ENCODE measurements around the gene FBXL17. TPM values are rescaled to one million over a fixed set of nuclear protein-coding genes. Genes with fewer than 3 reads are reported as not detected.
A peak's percentile ranks its signal among the peaks of the same experiment; 100 is the strongest.

The FBXL17 gene
- total RNA-seq, 1 experiment from 2014 or later, result 5.3 TPM

DNA sequence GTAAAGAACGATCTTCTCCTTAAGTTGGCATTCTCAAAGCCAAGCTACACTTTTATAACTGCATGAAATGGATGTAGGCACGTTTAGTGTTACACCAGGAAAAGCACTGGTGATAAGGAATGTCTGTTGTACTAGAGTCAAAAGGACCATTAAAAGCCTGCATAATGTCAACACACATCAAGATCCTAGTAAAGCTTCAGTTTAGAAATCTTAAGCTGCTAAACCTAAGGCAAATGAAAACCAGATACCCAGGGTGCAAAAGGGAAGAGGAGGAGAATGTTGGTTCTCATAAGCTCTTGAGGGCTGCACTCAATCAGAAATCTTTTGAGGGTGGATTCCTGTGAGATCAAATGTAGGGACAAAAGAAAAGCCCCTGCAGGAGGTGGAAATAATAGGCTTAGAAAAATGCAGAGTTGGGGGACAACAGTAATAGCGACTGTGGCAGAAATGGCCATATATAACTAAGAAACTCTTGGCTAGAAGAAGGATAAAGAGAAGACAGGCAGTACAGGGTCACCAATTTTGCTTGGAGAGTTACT lies 148.2 kb downstream of the FBXL17 start:
- H3K27ac Mint-ChIP-seq, result peak overlapping the region in 2 of 3 experiments; percentile 2 to 73; a peak in 2 of 7 replicates
- H4K5ac ChIP-seq (ENCODE audit: insufficient read length, low read depth, low read length), result no peak overlapping the region

More for the DNA sequence above, 148.2 kb downstream of the FBXL17 start:
- TF ChIP-seq CTCF (conservative IDR thresholded peaks at IDR 0.05), result no peak
- Histone ChIP-seq H3T11ph (ENCODE audit: low read length) (no peak overlapping the region), H2BK120ac (ENCODE audit: low read depth, low read length, poor library complexity, severe bottlenecking) (no peak overlapping the region), H3K56ac (ENCODE audit: insufficient read length, low read depth, low read length) (no peak overlapping the region), H3K4ac (ENCODE audit: low read depth, low read length) (no peak overlapping the region), H3K27ac (ENCODE audit: insufficient read length, low read depth, low read length) (no peak overlapping the region), H3K27me3 (ENCODE audit: insufficient read depth, low read length) (no peaks in the 10 kb centered on the region), H2BK20ac (ENCODE audit: low read depth, low read length, poor library complexity, severe bottlenecking) (no peak overlapping the region), H3K4me2 (ENCODE audit: insufficient read depth, insufficient read length, low read length) (no peak overlapping the region), H4K8ac (replicated peaks; ENCODE audit: insufficient read length, low read depth, low read length) (no peak overlapping the region), H3K4me1 (ENCODE audit: insufficient read depth, low read length) (no peaks in the 10 kb centered on the region), H3K23ac (ENCODE audit: insufficient read length, low read depth, low read length) (no peak overlapping the region), H3K79me2 (ENCODE audit: insufficient read depth, low read length) (no peaks in the 10 kb centered on the region), H2AFZ (ENCODE audit: low read length) (no peak overlapping the region), H2AK5ac (ENCODE audit: insufficient read length, low read length) (no peak overlapping the region), H3K79me1 (ENCODE audit: insufficient read depth, low read depth, low read length, poor library complexity, severe bottlenecking) (no peaks in the 10 kb centered on the region), H2BK5ac (ENCODE audit: insufficient read length, low read length) (no peak overlapping the region), H3K23me2 (ENCODE audit: insufficient read length, low read depth, low read length, poor library complexity, severe bottlenecking) (no peaks in the 10 kb centered on the region), H3K18ac (ENCODE audit: insufficient read length, low read depth, low read length) (no peak overlapping the region), H4K91ac (ENCODE audit: insufficient read length, low read depth, low read length) (no peak overlapping the region), H3K14ac (ENCODE audit: insufficient read depth, low read length) (no peak overlapping the region), H2BK12ac (ENCODE audit: insufficient read length, low read depth, low read length) (no peak overlapping the region), H3K9me3 (ENCODE audit: control insufficient read depth, low read depth, low read length) (no peaks in the 10 kb centered on the region), H3K9ac (ENCODE audit: extremely low read depth, insufficient read length, low read length) (no peak overlapping the region), H4K20me1 (ENCODE audit: control insufficient read depth, insufficient read depth, insufficient read length) (no peaks in the 10 kb centered on the region), H2BK15ac (ENCODE audit: low read depth, low read length) (no peak overlapping the region)
- peaks cover 15% of the 10 kb centered on the region in 2 experiments for H3K4me1 Mint-ChIP-seq
- H3K36me3 Mint-ChIP-seq (ENCODE audit: insufficient read depth in 1 of 3, low read depth in 3 of 3), result peaks cover 0 to 9% (median 0%) of the 10 kb centered on the region in 3 experiments; a peak in 2 of 7 replicates
- no CpG with 5 or more reads among the region's 3 CpGs for WGBS (ENCODE audit: extremely low coverage, insufficient read length, low lambda C conversion rate)
- DNase-seq, result no peak
- H3K4me3 Mint-ChIP-seq, result no peak overlapping the region
- H3K9me3 Mint-ChIP-seq, result no peaks in the 10 kb centered on the region; a peak in 2 of 5 replicates
- H3K27me3 Mint-ChIP-seq (ENCODE audit: low read depth), result no peaks in the 10 kb centered on the region
